CD4-positive, alpha-beta T cell treated with Interleukin-2 at 100 ng/mL for 4 hours (primary cell): ENCODE results near the gene OR51G1.
"Not testable (repeated sequence)": the region's sequence is repeated elsewhere in the genome, so short reads cannot be mapped to it uniquely, and the experiment has no call there.

Experiments used
- DNase-seq: peaks from one replicate; pipeline ENCODE4 v3.0.0-alpha.2; 2020; ENCODE audit warnings: low spot score

The OR51G1 gene, protein sequence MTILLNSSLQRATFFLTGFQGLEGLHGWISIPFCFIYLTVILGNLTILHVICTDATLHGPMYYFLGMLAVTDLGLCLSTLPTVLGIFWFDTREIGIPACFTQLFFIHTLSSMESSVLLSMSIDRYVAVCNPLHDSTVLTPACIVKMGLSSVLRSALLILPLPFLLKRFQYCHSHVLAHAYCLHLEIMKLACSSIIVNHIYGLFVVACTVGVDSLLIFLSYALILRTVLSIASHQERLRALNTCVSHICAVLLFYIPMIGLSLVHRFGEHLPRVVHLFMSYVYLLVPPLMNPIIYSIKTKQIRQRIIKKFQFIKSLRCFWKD

DNA sequence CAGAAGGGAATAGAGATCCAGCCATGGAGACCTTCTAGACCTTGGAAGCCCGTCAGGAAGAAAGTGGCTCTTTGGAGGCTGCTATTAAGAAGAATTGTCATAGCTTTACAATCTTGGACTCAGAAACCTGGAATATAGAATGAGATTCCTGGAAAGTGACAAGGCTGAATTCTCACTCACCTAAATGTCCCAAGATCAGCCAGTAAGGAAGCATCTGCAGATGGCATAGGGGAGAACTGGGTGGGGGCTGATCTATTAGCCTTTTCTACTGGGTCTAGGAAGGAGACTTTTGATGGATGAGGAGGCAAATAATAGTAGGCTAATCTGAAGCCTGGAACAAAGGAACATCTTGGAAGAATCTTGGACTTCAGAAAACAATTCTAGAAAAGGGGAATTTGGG is at the start of gene OR51G1:
Gene OR51G1, minus strand, starts transcription at position 101 of the 400 bp plus-strand sequence. Its CDS starts 0 bp downstream, at position 101.
- no peak for DNase-seq

DNA sequence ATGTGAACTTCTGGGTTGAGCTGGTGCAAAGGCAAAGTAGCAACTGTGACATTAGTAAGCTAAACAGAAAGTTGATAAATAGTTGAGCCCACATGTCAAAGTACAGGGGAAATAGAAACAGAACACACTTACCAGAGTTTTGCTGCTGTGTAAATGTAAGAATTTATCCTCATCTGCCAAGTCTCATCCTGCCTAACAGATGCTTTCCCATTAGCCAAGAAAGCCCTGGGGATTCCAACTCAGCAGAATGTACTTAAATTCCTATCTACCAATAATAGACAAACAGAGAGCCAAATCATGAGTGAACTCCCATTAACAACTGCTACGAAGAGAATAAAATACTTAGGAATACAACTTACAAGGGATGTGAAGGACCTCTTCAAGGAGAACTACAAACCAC is 38.7 kb upstream of the OR51G1 start:
- no peak for DNase-seq

DNA sequence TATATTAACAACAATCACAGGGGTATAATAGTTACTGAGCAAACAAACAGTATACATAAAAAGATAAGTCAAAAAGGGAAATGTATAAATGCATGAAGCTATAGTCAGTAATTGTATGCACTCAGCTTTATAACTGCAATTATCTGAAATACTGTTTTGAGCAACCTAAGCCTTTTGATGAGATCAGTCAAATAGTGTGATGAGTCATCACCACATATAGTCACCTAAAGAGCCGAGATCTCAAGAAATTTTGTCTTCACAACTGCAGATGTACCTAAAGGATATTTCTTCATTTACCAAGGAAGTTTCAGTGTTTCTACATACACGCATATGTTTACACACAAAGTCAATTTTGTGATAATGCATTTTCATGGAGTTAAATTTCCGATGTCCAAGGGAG is 36.7 kb upstream of the OR51G1 start:
- DNase-seq: no peak

DNA sequence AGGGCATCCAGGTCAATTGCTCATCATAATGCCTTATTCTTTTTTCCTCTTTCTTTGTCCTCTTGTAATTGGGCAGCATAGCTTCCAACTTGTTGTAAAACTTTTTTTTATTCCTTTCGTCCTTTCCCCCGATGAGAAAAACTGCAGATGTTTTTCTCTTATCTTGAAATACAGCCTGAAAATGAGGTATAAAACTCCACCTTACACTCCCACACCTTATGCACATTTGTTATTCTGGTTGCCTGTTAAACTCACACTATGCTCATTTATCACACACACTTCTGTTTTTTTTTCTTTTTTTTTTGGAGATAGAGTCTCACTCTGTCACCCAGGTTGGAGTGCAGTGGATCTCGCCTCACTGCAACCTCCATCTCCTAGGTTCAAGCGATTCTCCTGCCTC is 33.3 kb upstream of the OR51G1 start:
- DNase-seq: no peak

DNA sequence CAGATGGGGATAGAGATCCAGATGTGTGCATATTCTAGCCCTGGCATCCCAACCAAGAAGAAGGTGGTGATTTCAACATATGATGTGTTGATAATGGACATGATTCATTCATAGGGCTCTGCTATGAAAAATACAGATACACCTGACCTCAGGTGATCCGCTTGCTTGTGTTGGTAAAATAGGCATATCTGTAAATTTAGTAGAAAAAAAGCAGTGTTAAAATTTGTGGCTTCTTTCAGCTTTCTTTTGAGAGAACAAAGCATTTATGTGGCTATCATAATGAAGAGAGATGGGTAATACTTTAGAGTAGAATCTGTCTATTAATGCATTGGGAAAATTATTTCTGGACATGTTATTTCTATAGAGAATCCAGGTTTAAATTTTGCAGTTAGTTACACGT is 31.5 kb upstream of the OR51G1 start, which contains the start of gene OR51A2:
Gene OR51A2, minus strand, starts transcription at position 101 of the 400 bp plus-strand sequence. Its CDS starts 0 bp downstream, at position 101.
- not testable (repeated sequence) for DNase-seq

DNA sequence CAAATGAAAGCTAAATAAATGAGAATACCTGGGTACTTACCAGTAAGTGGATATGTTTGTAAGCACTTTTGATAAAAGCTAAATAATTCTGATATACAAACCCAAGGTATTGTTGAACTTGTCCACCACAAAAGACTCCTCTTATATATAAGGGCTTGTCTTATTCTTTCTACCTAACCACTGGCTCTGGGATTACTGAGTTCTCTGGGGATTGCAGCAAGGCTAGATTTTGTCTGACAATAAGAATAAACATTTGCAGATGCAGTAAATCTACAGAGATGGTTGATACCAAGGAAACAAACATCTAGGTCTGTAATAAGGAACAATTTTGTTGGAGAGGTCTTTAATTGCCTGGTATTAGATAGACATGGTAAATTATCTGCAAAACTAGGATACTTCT is 23.4 kb upstream of the OR51G1 start, which contains the start of gene OR51A4:
Gene OR51A4, minus strand, starts transcription at position 101 of the 400 bp plus-strand sequence. CDS start 505 bp downstream, outside the sequence.
- DNase-seq: no peak

DNA sequence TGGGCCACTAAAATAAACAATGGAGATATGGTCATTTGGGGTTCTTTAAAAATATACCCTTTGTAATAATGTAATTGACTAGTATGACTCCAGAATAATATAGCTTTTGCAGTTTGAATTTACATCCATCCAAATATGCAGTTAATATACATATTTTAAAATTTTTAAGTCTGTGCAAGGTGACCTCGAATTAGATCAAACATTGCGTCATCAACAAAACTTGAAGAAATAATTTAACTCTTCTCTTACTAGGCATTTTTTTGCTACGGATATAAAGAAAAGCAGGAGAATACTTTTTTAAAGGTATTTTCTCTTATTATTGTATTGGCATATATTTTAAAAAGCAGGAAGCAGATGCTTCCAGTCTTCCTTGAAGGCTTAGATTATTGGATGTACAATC is 12.6 kb upstream of the OR51G1 start:
- no peak for DNase-seq

DNA sequence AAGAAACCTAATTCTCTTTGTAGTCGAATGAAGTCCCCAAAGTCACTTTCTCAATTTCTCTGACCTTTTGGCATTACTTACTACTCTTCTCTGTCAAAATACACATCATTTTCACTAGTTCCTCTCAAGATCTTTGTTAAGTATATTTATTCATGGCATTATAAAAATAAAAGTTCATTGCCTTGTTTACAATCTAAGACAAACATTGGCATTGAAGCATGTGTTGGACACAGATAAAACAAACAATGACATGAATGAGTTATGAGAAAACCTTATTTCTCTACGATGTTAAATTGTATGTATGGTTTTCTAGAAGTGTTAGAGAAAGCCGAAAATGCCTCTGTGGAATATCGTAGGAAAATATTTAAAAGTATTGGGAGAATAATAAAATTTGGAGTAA is 8.6 kb upstream of the OR51G1 start:
- DNase-seq: no peak

DNA sequence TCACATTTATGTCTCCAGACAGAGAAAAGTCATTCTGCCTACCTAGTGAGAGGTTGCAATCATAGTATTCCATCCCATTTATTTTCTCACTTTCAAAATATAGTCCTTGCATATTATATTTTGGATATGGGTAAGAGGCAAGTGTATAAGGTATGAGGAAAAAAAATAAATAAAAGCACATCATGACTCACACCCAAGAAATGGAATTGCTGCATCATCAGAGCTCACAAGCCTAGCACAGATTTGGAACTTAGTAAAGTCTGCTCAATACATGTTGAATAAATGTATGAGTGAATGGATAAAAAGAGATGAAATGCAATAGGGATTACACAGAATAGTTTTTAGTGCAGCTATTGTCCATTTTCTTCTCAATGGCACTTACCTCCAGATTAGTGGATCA is 2.5 kb upstream of the OR51G1 start:
- no peak for DNase-seq

DNA sequence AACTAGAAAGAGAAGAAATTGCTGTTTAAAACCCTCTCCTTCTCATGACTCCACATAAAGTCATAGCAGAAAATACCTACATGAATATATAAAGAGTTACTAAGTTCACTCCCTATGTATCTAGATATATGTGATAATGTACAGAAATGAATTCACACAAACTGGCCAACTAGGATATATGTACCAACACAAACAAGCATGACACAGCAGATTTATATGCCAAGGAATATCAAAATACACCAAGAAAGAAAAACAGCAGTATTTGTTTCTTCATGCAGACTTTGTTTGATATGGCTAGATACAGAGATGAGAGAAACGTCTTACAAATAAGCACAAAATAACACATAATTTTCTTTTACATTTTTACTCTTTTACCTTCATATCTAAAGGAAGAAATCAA is 1.8 kb downstream of the OR51G1 start:
- DNase-seq: no peak

DNA sequence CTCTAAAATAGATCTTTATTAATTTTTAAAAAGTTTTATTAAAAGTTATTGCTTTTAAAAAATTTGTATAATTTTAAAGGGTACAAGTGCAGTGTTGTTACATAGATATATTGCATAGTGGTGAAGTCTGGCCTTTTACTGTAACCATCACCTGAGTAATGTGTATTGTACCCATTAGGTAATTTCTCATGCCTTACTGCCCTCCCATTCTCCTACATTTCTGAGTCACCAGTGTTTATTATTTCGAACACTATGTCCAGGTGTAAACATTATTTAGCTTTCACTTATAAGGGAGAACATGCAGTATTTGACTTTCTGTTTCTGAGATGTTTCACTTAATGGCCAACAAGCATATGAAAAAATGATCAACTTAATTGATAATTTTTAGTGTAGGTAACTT is 2.3 kb downstream of the OR51G1 start:
- DNase-seq: no peak

DNA sequence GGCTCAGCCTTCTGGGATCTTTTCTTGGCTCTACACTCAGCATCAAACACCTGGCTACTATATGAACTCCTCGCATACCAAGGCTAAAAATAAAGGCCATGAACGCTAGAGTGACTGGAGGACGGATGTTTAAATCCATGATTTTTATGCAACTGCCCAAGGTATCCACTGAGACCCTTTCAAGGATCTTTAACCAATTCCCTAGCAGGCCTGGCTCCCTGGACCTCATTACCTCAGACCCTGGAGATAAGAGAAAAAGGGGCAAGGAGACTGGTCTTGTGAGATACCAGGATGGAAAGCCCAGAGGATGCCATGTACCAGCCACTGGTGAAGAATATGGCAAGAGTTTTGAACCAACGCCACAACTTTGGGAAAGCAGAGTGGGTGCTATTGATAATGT is 4.9 kb downstream of the OR51G1 start, which contains the start of gene OR51G2:
Gene OR51G2, minus strand, starts transcription at position 101 of the 400 bp plus-strand sequence. CDS start 3,687 bp downstream, outside the sequence.
- no peak for DNase-seq

DNA sequence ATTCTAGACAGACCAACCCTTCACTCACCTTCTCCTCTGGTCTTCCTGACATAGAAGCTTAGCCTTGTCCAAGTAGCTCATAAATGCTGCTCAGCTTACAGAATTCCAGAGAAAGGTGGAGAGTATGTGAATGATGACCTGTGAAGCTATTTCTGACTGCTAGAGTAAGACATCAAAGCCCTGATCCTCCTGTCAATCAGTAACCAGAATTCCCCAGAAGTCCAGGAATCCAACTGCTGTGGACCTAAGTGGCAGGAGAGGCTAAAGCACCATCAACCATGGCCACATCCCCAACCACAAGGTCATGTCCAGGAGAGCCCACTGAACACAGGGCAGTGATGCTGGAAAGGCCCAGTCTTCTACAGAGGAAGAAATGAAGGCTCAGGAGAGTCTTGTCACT is 7.6 kb downstream of the OR51G1 start:
- DNase-seq: no peak

DNA sequence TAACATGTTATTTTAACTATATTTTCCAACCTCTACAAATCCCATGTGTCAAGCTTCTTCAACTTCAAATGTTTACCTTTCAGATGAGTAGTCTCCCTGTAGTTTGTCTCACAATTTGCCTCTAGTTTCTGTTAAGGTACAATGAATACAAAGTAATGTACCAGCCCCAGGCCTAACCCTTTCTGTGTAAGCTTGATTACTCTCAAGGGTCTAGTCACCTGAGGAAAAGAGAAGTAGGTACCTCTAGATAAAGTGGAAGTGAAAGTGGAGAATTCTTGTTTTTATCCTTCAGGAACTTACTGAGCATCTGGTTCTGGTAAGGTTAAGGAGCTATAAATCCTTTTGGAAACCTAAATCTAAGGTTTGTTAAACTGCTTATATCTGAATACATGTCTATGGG is 20.7 kb downstream of the OR51G1 start, which contains the start of gene OR51A7:
Gene OR51A7, plus strand, starts transcription at position 300 of the 400 bp plus-strand sequence. CDS start 3,587 bp downstream, outside the sequence.
- DNase-seq: no peak

DNA sequence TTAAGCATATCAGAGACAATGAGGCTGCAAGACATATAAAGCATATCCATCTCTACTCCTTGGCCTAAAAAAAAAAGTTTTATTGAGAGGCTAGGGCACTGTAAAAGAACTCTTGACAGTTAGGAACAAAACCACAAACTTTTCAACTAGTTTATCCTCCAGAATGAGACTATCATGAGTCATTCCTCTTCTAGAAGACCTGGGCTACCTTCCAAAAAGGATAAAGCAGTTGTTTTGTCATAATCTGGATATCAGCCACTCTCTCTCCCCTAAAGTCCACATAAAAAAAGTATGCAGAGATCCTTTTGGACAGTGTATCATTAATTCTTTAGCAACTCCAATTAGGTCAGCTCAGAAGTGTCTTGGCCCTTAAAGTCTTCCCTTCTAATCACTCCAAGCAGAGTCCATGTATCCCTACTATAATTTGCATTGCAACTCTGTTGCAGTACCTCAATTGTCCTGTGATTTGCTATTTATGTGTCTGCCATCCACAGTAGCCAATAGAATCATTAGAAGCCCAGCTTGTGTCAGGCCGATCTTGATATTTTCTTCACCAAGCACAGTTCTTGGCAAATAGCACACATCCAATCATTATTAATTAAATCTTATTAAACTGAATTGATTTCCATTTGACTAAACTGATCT is 32.0 kb downstream of the OR51G1 start:
- no peak for DNase-seq

DNA sequence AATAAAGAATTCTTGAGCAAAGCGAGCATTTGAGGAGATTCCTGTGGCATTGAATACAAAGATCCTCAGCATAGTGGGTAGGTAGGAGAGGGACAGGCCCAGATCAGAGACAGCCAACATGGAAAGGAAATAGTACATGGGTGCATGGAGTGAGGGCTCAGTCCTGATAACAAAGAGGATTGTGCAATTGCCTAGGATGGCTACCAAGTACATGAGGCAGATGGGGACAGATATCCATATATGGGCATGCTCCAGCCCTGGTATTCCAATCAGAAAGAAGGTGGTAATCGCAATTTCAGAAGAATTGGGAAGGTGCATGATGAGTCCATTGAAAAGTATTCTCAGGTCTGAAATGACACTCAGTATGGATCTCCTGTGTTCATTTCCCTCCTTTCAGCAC is 33.9 kb downstream of the OR51G1 start:
- no peak for DNase-seq

DNA sequence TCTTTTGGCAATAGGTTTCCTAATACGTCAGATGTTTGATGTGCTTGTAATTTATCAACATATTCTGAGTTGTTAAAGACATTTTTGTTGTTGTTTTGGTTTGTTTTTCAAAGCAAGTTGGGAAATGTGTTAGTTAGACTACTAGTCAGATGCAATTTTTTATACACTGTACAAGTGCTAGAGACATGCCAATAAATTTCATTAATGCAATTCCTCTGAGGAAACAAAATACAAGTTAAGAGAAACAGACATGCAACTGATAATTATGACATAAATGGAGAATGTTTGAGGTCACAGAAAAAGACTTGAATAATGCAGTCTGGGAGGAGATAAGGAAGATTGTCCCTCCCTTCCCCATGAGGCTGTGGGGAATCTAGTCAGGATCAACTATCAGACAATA is 36.5 kb downstream of the OR51G1 start:
- no peak for DNase-seq

DNA sequence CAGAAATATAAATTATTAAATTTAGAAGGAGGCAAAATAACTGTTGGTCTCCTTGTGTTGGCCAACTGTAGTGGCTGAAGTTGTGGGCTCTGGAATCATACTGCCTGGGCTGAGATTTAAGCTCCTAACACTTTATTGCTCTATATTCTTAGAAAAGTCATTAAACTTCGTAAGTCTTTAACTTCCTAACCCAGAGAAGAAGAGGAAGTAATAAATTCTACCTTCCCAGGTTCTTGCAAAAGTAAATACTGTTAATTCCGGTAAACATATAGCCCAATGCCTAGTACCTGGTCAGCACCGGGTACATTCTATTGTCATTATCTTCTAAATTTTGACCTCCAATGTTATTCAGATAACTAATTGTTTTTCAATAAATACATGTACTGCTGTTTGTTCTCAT is 38.0 kb downstream of the OR51G1 start:
- DNase-seq: no peak

DNA sequence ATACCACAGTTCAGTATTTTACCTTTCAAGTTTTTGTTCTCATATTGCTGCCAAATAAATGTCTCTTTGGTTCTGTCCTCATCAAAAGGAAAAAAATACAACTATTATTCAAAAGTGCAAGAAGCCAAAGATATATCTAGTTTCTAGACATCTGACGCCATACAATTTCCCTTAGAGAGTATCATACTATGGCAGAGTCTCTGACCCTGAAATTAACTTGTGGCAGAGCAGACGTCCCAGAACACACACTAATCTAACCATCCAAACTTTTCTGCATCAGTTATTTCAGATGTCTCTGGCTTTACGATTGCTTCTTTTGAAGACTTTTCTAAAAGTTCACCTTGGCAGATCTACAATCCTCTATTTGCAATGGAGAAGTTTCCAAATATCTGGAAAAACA is 39.8 kb downstream of the OR51G1 start:
- DNase-seq: no peak

DNA sequence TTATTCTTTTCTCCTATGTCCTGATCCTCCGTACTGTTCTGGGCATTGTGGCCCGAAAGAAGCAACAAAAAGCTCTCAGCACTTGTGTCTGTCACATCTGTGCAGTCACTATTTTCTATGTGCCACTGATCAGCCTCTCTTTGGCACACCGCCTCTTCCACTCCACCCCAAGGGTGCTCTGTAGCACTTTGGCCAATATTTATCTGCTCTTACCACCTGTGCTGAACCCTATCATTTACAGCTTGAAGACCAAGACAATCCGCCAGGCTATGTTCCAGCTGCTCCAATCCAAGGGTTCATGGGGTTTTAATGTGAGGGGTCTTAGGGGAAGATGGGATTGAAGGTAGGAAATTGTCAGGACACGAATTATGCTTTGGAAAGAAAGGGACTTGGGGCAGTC is 41.6 kb downstream of the OR51G1 start:
- no peak for DNase-seq

DNA sequence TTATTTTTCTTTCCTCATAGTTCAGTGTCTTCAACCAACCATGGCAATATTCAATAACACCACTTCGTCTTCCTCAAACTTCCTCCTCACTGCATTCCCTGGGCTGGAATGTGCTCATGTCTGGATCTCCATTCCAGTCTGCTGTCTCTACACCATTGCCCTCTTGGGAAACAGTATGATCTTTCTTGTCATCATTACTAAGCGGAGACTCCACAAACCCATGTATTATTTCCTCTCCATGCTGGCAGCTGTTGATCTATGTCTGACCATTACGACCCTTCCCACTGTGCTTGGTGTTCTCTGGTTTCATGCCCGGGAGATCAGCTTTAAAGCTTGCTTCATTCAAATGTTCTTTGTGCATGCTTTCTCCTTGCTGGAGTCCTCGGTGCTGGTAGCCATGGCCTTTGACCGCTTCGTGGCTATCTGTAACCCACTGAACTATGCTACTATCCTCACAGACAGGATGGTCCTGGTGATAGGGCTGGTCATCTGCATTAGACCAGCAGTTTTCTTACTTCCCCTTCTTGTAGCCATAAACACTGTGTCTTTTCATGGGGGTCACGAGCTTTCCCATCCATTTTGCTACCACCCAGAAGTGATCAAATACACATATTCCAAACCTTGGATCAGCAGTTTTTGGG is 42.2 kb downstream of the OR51G1 start, which contains the start of gene OR51T1:
Gene OR51T1, plus strand, starts transcription at position 41 of the 641 bp plus-strand sequence. Its CDS starts 0 bp downstream, at position 41.
- DNase-seq: no peak

DNA sequence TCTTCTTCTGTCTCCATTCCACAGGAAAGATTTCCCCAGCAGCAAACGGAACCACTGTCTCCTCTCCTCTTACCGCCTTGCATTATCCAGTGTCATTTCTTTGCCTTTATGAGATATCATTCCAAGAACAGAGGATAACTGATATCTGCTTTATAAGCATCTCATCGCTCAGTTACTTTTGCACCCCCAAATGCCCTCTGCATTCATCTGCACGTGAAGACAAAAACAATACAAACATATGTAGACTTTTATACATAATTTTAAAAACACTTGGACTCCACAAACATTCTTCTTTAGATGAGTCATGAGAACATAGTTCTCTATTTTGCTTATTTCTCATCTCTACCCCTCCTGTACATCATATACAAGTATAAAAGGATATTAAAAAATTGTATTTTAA is 43.0 kb downstream of the OR51G1 start:
- no peak for DNase-seq
